Upper lobe of left lung (tissue), 4 donors: ENCODE data around the gene TMEM14C.

Experiments
- CTCF ChIP-seq, 6 experiments: fragments of 450-650 bp in 4 of 6; fragments of 200-600 bp in 2 of 6; sonication (generic) in 2 of 6; IDR thresholded peaks; one replicate each; pipeline ENCODE4 v1.5.1; 2016 to 2019; ENCODE audit warnings: antibody characterized with exemption in 6 of 6
- EP300 ChIP-seq, 4 donors: sonication (generic); formaldehyde crosslinking; IDR thresholded peaks; one replicate each; pipeline ENCODE4 v1.5.1; 2017; ENCODE audit warnings: antibody characterized with exemption in 4 of 4, control low read depth in 2 of 4
- POLR2A ChIP-seq, 4 donors: fragments of 450-650 bp; IDR thresholded peaks; one replicate each; pipeline ENCODE4 v1.5.1; 2016 to 2017; ENCODE audit warnings: antibody characterized with exemption in 4 of 4, mild to moderate bottlenecking in 2 of 4
- POLR2AphosphoS5 ChIP-seq, 2 donors: sonication (generic); formaldehyde crosslinking; IDR thresholded peaks; one replicate each; pipeline ENCODE4 v1.5.1; 2017; ENCODE audit warnings: antibody characterized with exemption in 2 of 2

GRCh38 chr6:10719964-10720264, 3.0 kb upstream of the TMEM14C start:
- TF ChIP-seq POLR2A (IDR thresholded peaks at IDR 0.05) (no peak), CTCF (IDR thresholded peaks at IDR 0.05) (no peak), EP300 (IDR thresholded peaks at IDR 0.05) (no peak), POLR2AphosphoS5 (IDR thresholded peaks at IDR 0.05) (no peak)
